ENCODE data around the gene STOML1.
A peak's percentile ranks its signal among the peaks of the same experiment; 100 is the strongest.

The STOML1 gene

GRCh38 chr15:73959012-73959581 lies 33.0 kb downstream of the STOML1 start:
- DNase-seq = no peak

- no peak for DNase-seq
Observed at GRCh38 chr15:73957785-73958184, 34.3 kb downstream of the STOML1 start.

- DNase-seq = no peak
Observed at GRCh38 chr15:73957276-73957675, 34.8 kb downstream of the STOML1 start.

GRCh38 chr15:73956743-73957135 lies 35.4 kb downstream of the STOML1 start:
- DNase-seq = no peak

GRCh38 chr15:73955861-73956742 lies 36.0 kb downstream of the STOML1 start:
- DNase-seq = no peak

- DNase-seq = no peak
Observed at GRCh38 chr15:73955326-73955725, 36.8 kb downstream of the STOML1 start.

GRCh38 chr15:73954188-73955145 lies 37.6 kb downstream of the STOML1 start:
- DNase-seq = no peak

GRCh38 chr15:73952913-73953750 lies 39.0 kb downstream of the STOML1 start:
- DNase-seq = no peak

GRCh38 chr15:73952171-73952912 lies 39.8 kb downstream of the STOML1 start:
- no peak for DNase-seq

- DNase-seq = no peak
Observed at GRCh38 chr15:73951601-73952000, 40.5 kb downstream of the STOML1 start.

- DNase-seq = peak; percentile 58
Observed at GRCh38 chr15:73950831-73951561, 41.1 kb downstream of the STOML1 start.

- no peak for DNase-seq
Observed at GRCh38 chr15:73950479-73950830, 41.6 kb downstream of the STOML1 start.

- DNase-seq = no peak
Observed at GRCh38 chr15:73949496-73949895, 42.6 kb downstream of the STOML1 start.

GRCh38 chr15:73948982-73949381 lies 43.1 kb downstream of the STOML1 start:
- no peak for DNase-seq

- DNase-seq = no peak
Observed at GRCh38 chr15:73948396-73948795, 43.7 kb downstream of the STOML1 start.

GRCh38 chr15:73947651-73948050 lies 44.4 kb downstream of the STOML1 start:
- DNase-seq = no peak

GRCh38 chr15:73946795-73947370 lies 45.2 kb downstream of the STOML1 start:
- DNase-seq = no peak

GRCh38 chr15:73946046-73946721 lies 45.9 kb downstream of the STOML1 start:
- DNase-seq = no peak

- DNase-seq = no peak
Observed at GRCh38 chr15:73945130-73945508, 47.0 kb downstream of the STOML1 start.
